Testis (tissue), 2 donors: Measurements from ENCODE around the gene FHAD1.

Source experiments
- CTCF ChIP-seq, 3 experiments: fragments of 450-650 bp in 2 of 3; fragments of 200-600 bp in 1 of 3; sonication (generic) in 1 of 3; IDR thresholded peaks; one replicate each; pipeline ENCODE4 v1.5.1; 2016 to 2019; ENCODE audit warnings: antibody characterized with exemption in 3 of 3, mild to moderate bottlenecking in 2 of 3, moderate library complexity in 1 of 3
- POLR2A ChIP-seq: fragments of 450-650 bp; IDR thresholded peaks from one replicate; pipeline ENCODE4 v1.6.1; 2017; ENCODE audit warnings: antibody characterized with exemption, mild to moderate bottlenecking, moderate library complexity

GRCh38 chr1:15225461-15225860 lies 21.6 kb upstream of the FHAD1 start:
- no peak for TF ChIP-seq POLR2A
- no peak for TF ChIP-seq CTCF (IDR thresholded peaks at IDR 0.05)
